Activated CD8-positive, alpha-beta T cell treated with anti-CD3 and anti-CD28 coated beads for 36 hours (primary cell): ENCODE results near the gene GTF2E1. TPM values are rescaled to one million over a fixed set of nuclear protein-coding genes. Genes with fewer than 3 reads are reported as not detected.

ENCODE experiments used
- ATAC-seq: fragments of 200-7000 bp; cut with Tn5 transposase; one replicate; pipeline ENCODE4 v1.10.0; 2021; ENCODE audit warnings: mild to moderate bottlenecking, moderate library complexity
- CTCF ChIA-PET: fragments of 350-600 bp; sonication (Branson Sonifier 250); formaldehyde crosslinking; loops from one replicate; lab custom pipeline; 2021; ENCODE audit warnings: antibody characterized with exemption; lab: Charles Lee
- POLR2A ChIA-PET: fragments of 350-600 bp; sonication (Branson Sonifier 250); formaldehyde crosslinking; loops from one replicate; lab custom pipeline; 2021; ENCODE audit warnings: antibody characterized with exemption; lab: Charles Lee
- DNase-seq: peaks from one replicate; pipeline ENCODE4 v3.0.0-alpha.2; 2020
- H3K27ac Mint-ChIP-seq: one replicate; pipeline ENCODE4 v1.8.0; 2021; ENCODE audit warnings: mild to moderate bottlenecking, mixed read lengths
- H3K27me3 Mint-ChIP-seq: one replicate; pipeline ENCODE4 v1.8.0; 2021; ENCODE audit warnings: mixed read lengths
- H3K36me3 Mint-ChIP-seq: one replicate; pipeline ENCODE4 v1.8.0; 2021; ENCODE audit warnings: low read depth, mixed read lengths
- H3K4me1 Mint-ChIP-seq: one replicate; pipeline ENCODE4 v1.8.0; 2021; ENCODE audit warnings: low read depth, mixed read lengths
- H3K4me3 Mint-ChIP-seq: one replicate; pipeline ENCODE4 v1.8.0; 2021; ENCODE audit warnings: mild to moderate bottlenecking, moderate library complexity, mixed read lengths
- H3K9me3 Mint-ChIP-seq: one replicate; pipeline ENCODE4 v1.8.0; 2021; ENCODE audit warnings: mixed read lengths
- intact Hi-C: fragments of 100-400 bp; cut with micrococcal nuclease; formaldehyde crosslinking; loops from one replicate; pipeline ENCODE4 v1.10.0; 2022
- total RNA-seq, 2 experiments: library from RNA; stranded (reverse); gene quantifications; one replicate each; pipeline ENCODE4 v1.2.3, GENCODE V29; 2021
- TF ChIP-seq, protein P1 (sequence below): fragments of 200-600 bp; IDR thresholded peaks from one replicate; pipeline ENCODE4 v1.8.0; 2022; ENCODE audit warnings: antibody characterized with exemption, mild to moderate bottlenecking

Gene GTF2E1
- total RNA-seq, 2 experiments from 2014 or later, result 25.2 to 25.9 TPM

- Mint-ChIP-seq H3K27ac (no peak overlapping the region), H3K4me1 (no peaks in the 10 kb centered on the region), H3K4me3 (no peak overlapping the region), H3K9me3 (no peaks in the 10 kb centered on the region), H3K36me3 (no peaks in the 10 kb centered on the region), H3K27me3 (no peaks in the 10 kb centered on the region)
- ATAC-seq, result no peak
- no peak for DNase-seq
- POLR2A ChIA-PET, result no interaction called here
- CTCF ChIA-PET, result interaction anchor here (0.7 to 1.2 kb wide), 2 partner anchors 237 to 439 kb away, joined by 3 read pairs; no protein-coding TSS in a partner anchor
- TF ChIP-seq, protein P1, sequence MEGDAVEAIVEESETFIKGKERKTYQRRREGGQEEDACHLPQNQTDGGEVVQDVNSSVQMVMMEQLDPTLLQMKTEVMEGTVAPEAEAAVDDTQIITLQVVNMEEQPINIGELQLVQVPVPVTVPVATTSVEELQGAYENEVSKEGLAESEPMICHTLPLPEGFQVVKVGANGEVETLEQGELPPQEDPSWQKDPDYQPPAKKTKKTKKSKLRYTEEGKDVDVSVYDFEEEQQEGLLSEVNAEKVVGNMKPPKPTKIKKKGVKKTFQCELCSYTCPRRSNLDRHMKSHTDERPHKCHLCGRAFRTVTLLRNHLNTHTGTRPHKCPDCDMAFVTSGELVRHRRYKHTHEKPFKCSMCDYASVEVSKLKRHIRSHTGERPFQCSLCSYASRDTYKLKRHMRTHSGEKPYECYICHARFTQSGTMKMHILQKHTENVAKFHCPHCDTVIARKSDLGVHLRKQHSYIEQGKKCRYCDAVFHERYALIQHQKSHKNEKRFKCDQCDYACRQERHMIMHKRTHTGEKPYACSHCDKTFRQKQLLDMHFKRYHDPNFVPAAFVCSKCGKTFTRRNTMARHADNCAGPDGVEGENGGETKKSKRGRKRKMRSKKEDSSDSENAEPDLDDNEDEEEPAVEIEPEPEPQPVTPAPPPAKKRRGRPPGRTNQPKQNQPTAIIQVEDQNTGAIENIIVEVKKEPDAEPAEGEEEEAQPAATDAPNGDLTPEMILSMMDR, result no peak
- intact Hi-C loops, result no loop called here
Observed at GRCh38 chr3:120797857-120798256, 55.3 kb downstream of the GTF2E1 start.

- Mint-ChIP-seq H3K4me3 (no peak overlapping the region), H3K27ac (no peak overlapping the region), H3K4me1 (no peaks in the 10 kb centered on the region), H3K27me3 (no peaks in the 10 kb centered on the region), H3K9me3 (no peaks in the 10 kb centered on the region), H3K36me3 (no peaks in the 10 kb centered on the region)
- CTCF ChIA-PET, result no interaction called here
- intact Hi-C loops, result no loop called here
- ATAC-seq (no peak), DNase-seq (no peak)
- POLR2A ChIA-PET, result no interaction called here
- TF ChIP-seq, protein P1, result no peak
Observed at GRCh38 chr3:120798346-120798745, 55.8 kb downstream of the GTF2E1 start.

- H3K36me3 Mint-ChIP-seq, result no peaks in the 10 kb centered on the region
- DNase-seq, result no peak
- ChIA-PET CTCF (interaction anchor here (1.1 to 2.3 kb wide), 2 partner anchors 239 to 242 kb away, joined by 3 to 9 read pairs; no protein-coding TSS in a partner anchor), POLR2A (no interaction called here)
- peaks cover 3% of the 10 kb centered on the region for H3K27me3 Mint-ChIP-seq
- H3K4me3 Mint-ChIP-seq, result no peak overlapping the region
- ATAC-seq, result no peak
- intact Hi-C loops, result no loop called here
- no peak overlapping the region for H3K27ac Mint-ChIP-seq
- TF ChIP-seq, protein P1, result no peak
- no peaks in the 10 kb centered on the region for H3K9me3 Mint-ChIP-seq
- no peaks in the 10 kb centered on the region for H3K4me1 Mint-ChIP-seq
Observed at GRCh38 chr3:120800625-120801024, 58.1 kb downstream of the GTF2E1 start.

GRCh38 chr3:120801484-120801883, 58.9 kb downstream of the GTF2E1 start:
- CTCF ChIA-PET, result interaction anchor here (1.1 to 1.2 kb wide), 2 partner anchors 243 kb away, joined by 3 read pairs; no protein-coding TSS in a partner anchor
- H3K36me3 Mint-ChIP-seq, result no peaks in the 10 kb centered on the region
- H3K9me3 Mint-ChIP-seq, result no peaks in the 10 kb centered on the region
- H3K4me1 Mint-ChIP-seq, result no peaks in the 10 kb centered on the region
- intact Hi-C loops, result no loop called here
- no peak for ATAC-seq
- POLR2A ChIA-PET, result no interaction called here
- TF ChIP-seq, protein P1, result no peak
- H3K27ac Mint-ChIP-seq, result no peak overlapping the region
- no peak for DNase-seq
- peaks cover 3% of the 10 kb centered on the region for H3K27me3 Mint-ChIP-seq
- H3K4me3 Mint-ChIP-seq, result no peak overlapping the region

DNA sequence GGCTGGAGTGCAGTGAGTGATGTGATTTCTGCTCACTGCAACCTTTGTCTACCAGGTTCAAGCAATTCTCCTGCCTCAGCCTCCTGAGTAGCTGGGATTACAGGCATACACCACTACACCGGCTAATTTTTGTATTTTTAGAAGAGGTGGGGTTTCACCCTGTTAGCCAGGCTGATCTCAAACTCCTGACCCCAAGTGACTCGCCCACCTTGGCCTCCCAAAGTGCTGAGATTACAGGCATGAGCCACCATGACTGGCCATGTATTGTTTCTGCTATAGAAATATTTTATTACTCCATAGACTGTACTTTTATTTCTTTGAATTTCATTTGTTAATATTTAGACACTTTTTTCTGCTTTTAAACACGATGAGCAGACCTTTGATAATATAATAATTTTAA, 60.4 kb downstream of the GTF2E1 start:
- H3K9me3 Mint-ChIP-seq, result no peaks in the 10 kb centered on the region
- no peak overlapping the region for H3K4me3 Mint-ChIP-seq

More for the DNA sequence above, 60.4 kb downstream of the GTF2E1 start:
- TF ChIP-seq, protein P1, result no peak
- DNase-seq (no peak), ATAC-seq (no peak)
- POLR2A ChIA-PET, result no interaction called here
- CTCF ChIA-PET, result interaction anchor here (0.8 to 1.2 kb wide), 2 partner anchors 244 kb away, joined by 3 read pairs; no protein-coding TSS in a partner anchor
- H3K36me3 Mint-ChIP-seq, result no peaks in the 10 kb centered on the region
- peaks cover 3% of the 10 kb centered on the region for H3K27me3 Mint-ChIP-seq
- no peaks in the 10 kb centered on the region for H3K4me1 Mint-ChIP-seq
- intact Hi-C loops, result no loop called here
- H3K27ac Mint-ChIP-seq, result no peak overlapping the region
